Measurements from ENCODE around the gene ADSL. TPM values are rescaled to one million over a fixed set of nuclear protein-coding genes. Genes with fewer than 3 reads are reported as not detected.

ADSL gene
- total RNA-seq, 4 donors from 2014 or later: 74.6 to 106 (median 85.8) TPM

GRCh38 chr22:40418366-40419201 is 72.3 kb downstream of the ADSL start:
- no peak for DNase-seq (ENCODE audit: low spot score)
- no peak for ATAC-seq (ENCODE audit: low FRiP score)
- TF ChIP-seq CTCF (IDR thresholded peaks at IDR 0.05): no peak

- no peak for DNase-seq (ENCODE audit: low spot score)
- ATAC-seq (ENCODE audit: low FRiP score): no peak
- no peak for TF ChIP-seq CTCF (IDR thresholded peaks at IDR 0.05)
Observed at GRCh38 chr22:40419718-40420117, 73.4 kb downstream of the ADSL start.

GRCh38 chr22:40420341-40421081 is 74.2 kb downstream of the ADSL start:
- DNase-seq (ENCODE audit: low spot score): no peak
- no peak for ATAC-seq (ENCODE audit: low FRiP score)
- no peak for TF ChIP-seq CTCF (IDR thresholded peaks at IDR 0.05)

GRCh38 chr22:40421082-40421350 is 74.7 kb downstream of the ADSL start:
- TF ChIP-seq CTCF (IDR thresholded peaks at IDR 0.05): no peak
- ATAC-seq (ENCODE audit: low FRiP score) (no peak), DNase-seq (ENCODE audit: low spot score) (no peak)

- DNase-seq (ENCODE audit: low spot score) (no peak), ATAC-seq (ENCODE audit: low FRiP score) (no peak)
- no peak for TF ChIP-seq CTCF (IDR thresholded peaks at IDR 0.05)
Observed at GRCh38 chr22:40421941-40422340, 75.6 kb downstream of the ADSL start.

- no peak for ATAC-seq (ENCODE audit: low FRiP score)
- no peak for DNase-seq (ENCODE audit: low spot score)
- TF ChIP-seq CTCF (IDR thresholded peaks at IDR 0.05): no peak
Observed at GRCh38 chr22:40422558-40423309, 76.4 kb downstream of the ADSL start.

Measured in omental fat pad (tissue), 4 donors.